H1 (cell line): ENCODE results near the gene STEAP2. TPM values are rescaled to one million over a fixed set of nuclear protein-coding genes. Genes with fewer than 3 reads are reported as not detected.

Source experiments
- CTCF ChIA-PET: fragments of 300-600 bp; sonication (Branson Sonifier 250); formaldehyde crosslinking; loops from one replicate; lab custom pipeline; 2021; ENCODE audit not compliant: partially characterized antibody; lab: Charles Lee
- POLR2A ChIA-PET: fragments of 300-600 bp; sonication (Branson Sonifier 250); formaldehyde crosslinking; loops from one replicate; lab custom pipeline; 2021; ENCODE audit warnings: inconsistent platforms; ENCODE audit not compliant: partially characterized antibody; lab: Charles Lee
- DNase-seq, 2 experiments: peaks; one replicate each; pipeline versions ENCODE4 v3.0.0 to v3.0.0-alpha.2; 2010 to 2022; ENCODE audit warnings: low spot score in 2 of 2, low read depth in 1 of 2, mixed read lengths in 1 of 2
- FAIRE-seq: peaks from 2 replicates; lab custom pipeline; 2011; peaks lifted over from hg19 to GRCh38; lab: Jason Lieb, UNC
- H2AFZ ChIP-seq: 2 replicates; pipeline ENCODE4 v1.8.1; 2012; ENCODE audit warnings: low read length, inconsistent platforms
- H2AK5ac ChIP-seq: 2 replicates; pipeline ENCODE4 v1.6.1; 2013; ENCODE audit warnings: low read depth, low read length
- H2BK120ac ChIP-seq: replicated peaks from 2 replicates; pipeline ENCODE3; 2013; ENCODE audit warnings: low read depth, low read length, inconsistent platforms
- H2BK12ac ChIP-seq: 2 replicates; pipeline ENCODE4 v1.6.1; 2013; ENCODE audit warnings: low read depth, low read length
- H2BK15ac ChIP-seq: 2 replicates; pipeline ENCODE4 v1.6.1; 2013; ENCODE audit warnings: low read length
- H2BK20ac ChIP-seq: 2 replicates; pipeline ENCODE4 v1.6.1; 2013; ENCODE audit warnings: low read length
- H2BK5ac ChIP-seq: 2 replicates; pipeline ENCODE4 v1.6.1; 2013; ENCODE audit warnings: low read depth, low read length
- H3K14ac ChIP-seq: 2 replicates; pipeline ENCODE4 v1.6.1; 2013; ENCODE audit warnings: inconsistent platforms; ENCODE audit not compliant: insufficient read length
- H3K18ac ChIP-seq: 2 replicates; pipeline ENCODE4 v1.6.1; 2013; ENCODE audit warnings: low read length; ENCODE audit errors: extremely low read depth
- H3K23ac ChIP-seq: 2 replicates; pipeline ENCODE4 v1.6.1; 2013; ENCODE audit warnings: inconsistent platforms; ENCODE audit not compliant: insufficient read length
- H3K23me2 ChIP-seq: 2 replicates; pipeline ENCODE4 v1.6.1; 2013; ENCODE audit warnings: low read depth, low read length
- H3K27ac ChIP-seq: 2 replicates; pipeline ENCODE4 v1.6.1; 2011; ENCODE audit warnings: low read depth, low read length, inconsistent platforms
- H3K27me3 ChIP-seq, 4 experiments: replicated peaks in 1 of 4; 1 replicate in 1 of 4; 2 replicates in 3 of 4; pipeline versions ENCODE4 v1.6.1 to v1.8.1; 2011 to 2013; ENCODE audit warnings: low read length in 3 of 4, mild to moderate bottlenecking in 3 of 4, inconsistent platforms in 2 of 4, mixed read lengths in 2 of 4, moderate library complexity in 1 of 4; ENCODE audit not compliant: control insufficient read depth in 3 of 4, insufficient read depth in 3 of 4; ENCODE audit errors: extremely low read depth in 1 of 4
- H3K36me3 ChIP-seq, 4 experiments: 2 replicates each; pipeline versions ENCODE4 v1.6.1 to v1.8.1; 2011 to 2013; ENCODE audit warnings: mild to moderate bottlenecking in 4 of 4, low read length in 3 of 4, moderate library complexity in 2 of 4, control low read depth in 1 of 4, inconsistent platforms in 1 of 4; ENCODE audit not compliant: insufficient read depth in 4 of 4, control insufficient read depth in 2 of 4
- H3K4ac ChIP-seq: replicated peaks from 2 replicates; pipeline ENCODE3; 2013; ENCODE audit warnings: low read length, low read depth, mixed read lengths, inconsistent platforms; ENCODE audit not compliant: insufficient read length
- H3K4me1 ChIP-seq, 4 experiments: replicated peaks in 1 of 4; 1 replicate in 1 of 4; 2 replicates in 3 of 4; pipeline versions ENCODE4 v1.6.1 to v1.8.1; 2011 to 2013; ENCODE audit warnings: low read length in 3 of 4, inconsistent platforms in 2 of 4, mixed read lengths in 1 of 4; ENCODE audit not compliant: insufficient read depth in 4 of 4, control insufficient read depth in 3 of 4
- H3K4me2 ChIP-seq, 2 experiments: 2 replicates each; pipeline versions ENCODE4 v1.6.1 to v1.8.1; 2011 to 2013; ENCODE audit warnings: low read depth in 2 of 2, low read length in 2 of 2, control low read depth in 1 of 2, inconsistent platforms in 1 of 2, mild to moderate bottlenecking in 1 of 2; ENCODE audit not compliant: insufficient read depth in 1 of 2
- H3K4me3 ChIP-seq, 4 experiments: fragments of 200-600, 300-600 bp in 1 of 4; sonication (generic), shearing (Covaris generic), sonication (Bioruptor Twin) in 1 of 4; 2 replicates each; pipeline versions ENCODE4 v1.5.1 to v1.8.1; 2011 to 2016; ENCODE audit warnings: low read length in 4 of 4, low read depth in 3 of 4, control low read depth in 2 of 4, inconsistent platforms in 2 of 4, mild to moderate bottlenecking in 2 of 4, mixed read lengths in 1 of 4, moderate library complexity in 1 of 4; ENCODE audit not compliant: insufficient read depth in 2 of 4; ENCODE audit errors: extremely low read depth in 1 of 4
- H3K56ac ChIP-seq: replicated peaks from 2 replicates; pipeline ENCODE3; 2013; ENCODE audit warnings: low read depth, mild to moderate bottlenecking, mixed read lengths, low read length, inconsistent platforms; ENCODE audit not compliant: insufficient read length
- H3K79me1 ChIP-seq: 2 replicates; pipeline ENCODE4 v1.6.1; 2013; ENCODE audit warnings: low read depth, low read length, control low read depth
- H3K79me2 ChIP-seq, 2 experiments: 2 replicates each; pipeline versions ENCODE4 v1.6.1 to v1.8.1; 2012 to 2013; ENCODE audit warnings: low read length in 2 of 2, mild to moderate bottlenecking in 2 of 2, inconsistent platforms in 1 of 2; ENCODE audit not compliant: insufficient read depth in 2 of 2, control insufficient read depth in 1 of 2
- H3K9ac ChIP-seq, 4 experiments: replicated peaks in 1 of 4; 1 replicate in 1 of 4; 2 replicates in 3 of 4; pipeline versions ENCODE4 v1.6.1 to v1.8.1; 2011 to 2013; ENCODE audit warnings: low read depth in 3 of 4, low read length in 3 of 4, control low read depth in 2 of 4, mild to moderate bottlenecking in 2 of 4, moderate library complexity in 2 of 4, inconsistent platforms in 1 of 4; ENCODE audit errors: extremely low read depth in 1 of 4
- H3K9me3 ChIP-seq, 2 experiments: 2 replicates each; pipeline versions ENCODE4 v1.6.1 to v1.8.1; 2012 to 2013; ENCODE audit warnings: mild to moderate bottlenecking in 2 of 2, moderate library complexity in 2 of 2, control low read depth in 1 of 2, inconsistent platforms in 1 of 2, low read depth in 1 of 2, low read length in 1 of 2, mixed read lengths in 1 of 2; ENCODE audit not compliant: insufficient read depth in 2 of 2
- H4K20me1 ChIP-seq, 2 experiments: replicated peaks in 1 of 2; 2 replicates each; pipeline versions ENCODE3 to v1.8.1; 2011 to 2013; ENCODE audit warnings: inconsistent platforms in 2 of 2, low read length in 2 of 2, mild to moderate bottlenecking in 1 of 2; ENCODE audit not compliant: insufficient read depth in 2 of 2, control insufficient read depth in 1 of 2
- H4K5ac ChIP-seq: 2 replicates; pipeline ENCODE4 v1.6.1; 2013; ENCODE audit warnings: low read length, low read depth, mixed read lengths, inconsistent platforms; ENCODE audit not compliant: insufficient read length
- H4K8ac ChIP-seq: 2 replicates; pipeline ENCODE4 v1.8.0; 2013; ENCODE audit warnings: mild to moderate bottlenecking, moderate library complexity, low read length, inconsistent platforms; ENCODE audit not compliant: insufficient read depth; ENCODE audit errors: extremely low read depth
- H4K91ac ChIP-seq: replicated peaks from 2 replicates; pipeline ENCODE3; 2013; ENCODE audit warnings: low read length, mixed read lengths, inconsistent platforms; ENCODE audit not compliant: insufficient read length
- ATF2 ChIP-seq: IDR thresholded peaks from 2 replicates; pipeline ENCODE4 v1.6.1; 2012; ENCODE audit warnings: low read length, inconsistent platforms
- ATF3 ChIP-seq: IDR thresholded peaks from 2 replicates; pipeline ENCODE4 v1.6.1; 2011; ENCODE audit warnings: low read depth, mild to moderate bottlenecking, low read length; ENCODE audit not compliant: insufficient read depth
- CBX8 ChIP-seq: fragments of 300-800, 300-1000 bp; sonication (generic); IDR thresholded peaks from 2 replicates; pipeline ENCODE4 v1.7.1; 2016; ENCODE audit warnings: low read depth, low read length, borderline replicate concordance
- EZH2 ChIP-seq: fragments of 200-600 bp; sonication (generic); IDR thresholded peaks from 2 replicates; pipeline ENCODE4 v1.7.1; 2012; ENCODE audit warnings: low read depth, mild to moderate bottlenecking, moderate library complexity, low read length, inconsistent platforms; ENCODE audit not compliant: severe bottlenecking
- JUN ChIP-seq: IDR thresholded peaks from 2 replicates; pipeline ENCODE4 v1.6.1; 2011; ENCODE audit warnings: low read depth, mild to moderate bottlenecking, improper control_type of control experiment, low read length
- KDM1A ChIP-seq: fragments of 200-600, 300-600 bp; sonication (generic); IDR thresholded peaks from 2 replicates; pipeline ENCODE4 v1.7.1; 2016; ENCODE audit warnings: mild to moderate bottlenecking, low read length, borderline replicate concordance
- POLR2A ChIP-seq, 2 experiments: IDR thresholded peaks; 1 replicate in 1 of 2; 2 replicates in 1 of 2; pipeline ENCODE4 v1.6.1; 2011; ENCODE audit warnings: low read depth in 2 of 2, low read length in 2 of 2, mild to moderate bottlenecking in 2 of 2; ENCODE audit errors: control extremely low read depth in 1 of 2
- POU5F1 ChIP-seq: IDR thresholded peaks from 2 replicates; pipeline ENCODE4 v1.6.1; 2011; ENCODE audit warnings: low read depth, mild to moderate bottlenecking, low read length, moderate library complexity
- RBBP5 ChIP-seq: IDR thresholded peaks from 2 replicates; pipeline ENCODE4 v1.7.1; 2012; ENCODE audit warnings: low read depth, mild to moderate bottlenecking, inconsistent platforms, low read length, moderate library complexity, borderline replicate concordance
- SIRT6 ChIP-seq: IDR thresholded peaks from one replicate; pipeline ENCODE4 v1.7.1; 2012; ENCODE audit warnings: low read length, inconsistent platforms
- WGBS, 2 experiments: shearing (Covaris generic) in 1 of 2; methylation state at CpG; one replicate each; pipeline versions ENCODE4 v1.1.6 to v1.1.7; 2013 to 2015; ENCODE audit warnings: low lambda C conversion rate in 2 of 2, mixed read lengths in 2 of 2, inconsistent platforms in 1 of 2, low coverage in 1 of 2, missing lambda C conversion rate in 1 of 2; ENCODE audit not compliant: insufficient replicate concordance in 2 of 2, insufficient coverage in 1 of 2, insufficient read length in 1 of 2; ENCODE audit errors: extremely low coverage in 1 of 2, missing lambda C conversion rate in 1 of 2; 5-methylcytosine and 5-hydroxymethylcytosine counted together
- polyA plus RNA-seq, 7 experiments: library from polyadenylated mRNA; depleted of rRNA in 3 of 7; stranded (reverse) in 5 of 7; unstranded in 2 of 7; fragments of >200 nt in 5 of 7; fragments of 200-250 nt in 2 of 7; gene quantifications; 1 replicate in 5 of 7; 2 replicates in 1 of 7; 4 replicates in 1 of 7; pipeline versions ENCODE4 v1.2.1 to v1.2.3, GENCODE V29; 2011 to 2013; ENCODE audit warnings: missing spikeins in 2 of 7, mixed read lengths in 2 of 7
- total RNA-seq: library from RNA; stranded (reverse); fragmentation: NEBNext Ultra II Directional; extraction: Animal tissue kit (Norgen Biotek cat#: 25700); gene quantifications from 2 replicates; pipeline ENCODE4 v1.2.1, GENCODE V29; 2021

STEAP2 gene
- total and polyA plus RNA-seq, 2 of the 8 experiments (the other 6 are each of a cell fraction or from before 2014, with no cell fraction given): 13.4 to 18.4 TPM

GRCh38 chr7:90210475-90210874, 1.1 kb upstream of the STEAP2 start:
- no peak for FAIRE-seq
- TF ChIP-seq SIRT6 (no peak), CBX8 (no peak), POU5F1 (no peak), JUN (no peak), ATF2 (no peak), ATF3 (no peak), EZH2 (no peak), POLR2A (IDR thresholded peaks at IDR 0.05; ENCODE audit: control extremely low read depth in 1 of 2, low read depth in 2 of 2, low read length in 2 of 2) (no peak), RBBP5 (no peak), KDM1A (no peak)

More at GRCh38 chr7:90210475-90210874, 1.1 kb upstream of the STEAP2 start:
- H3K23ac ChIP-seq: no peak overlapping the region
- ChIA-PET POLR2A (interaction anchor here (1.1 to 5.4 kb wide), 4 partner anchors 14 to 239 kb away, joined by 3 to 48 read pairs (median 6); no protein-coding TSS in a partner anchor), CTCF (interaction anchor here (0.6 to 1.5 kb wide), 4 partner anchors 13 to 266 kb away, joined by 3 to 6 read pairs (median 3); no protein-coding TSS in a partner anchor)
- peaks cover 13% of the 10 kb centered on the region for H3K23me2 ChIP-seq
- H3K79me2 ChIP-seq: peaks cover 0 to 33% of the 10 kb centered on the region in 2 experiments; a peak in 3 of 4 replicates
- no peaks in the 10 kb centered on the region for H3K9me3 ChIP-seq
- no peaks in the 10 kb centered on the region for H3K27me3 ChIP-seq
- H2BK120ac ChIP-seq: no peak overlapping the region
- no peaks in the 10 kb centered on the region for H3K79me1 ChIP-seq
- no peak overlapping the region for H2BK15ac ChIP-seq
- no peak overlapping the region for H2BK12ac ChIP-seq
- no peak overlapping the region for H2AK5ac ChIP-seq
- H2BK20ac ChIP-seq: no peak overlapping the region
- H4K91ac ChIP-seq: no peak overlapping the region
- peak overlapping the region; percentile 83; the same call in 1 of the 2 replicates for H2AFZ ChIP-seq
- H3K14ac ChIP-seq: no peak overlapping the region
- no peak overlapping the region for H2BK5ac ChIP-seq
- no peaks in the 10 kb centered on the region for H3K36me3 ChIP-seq
- no peak for DNase-seq
- H4K8ac ChIP-seq: no peak overlapping the region
- H3K4ac ChIP-seq: no peak overlapping the region
- peak overlapping the region; percentile 80 to 98 (median 88); a peak in 7 of 8 replicates for H3K4me3 ChIP-seq
- no peaks in the 10 kb centered on the region for H4K20me1 ChIP-seq
- H3K9ac ChIP-seq: no peak overlapping the region; a peak in 2 of 7 replicates
- no peak overlapping the region for H4K5ac ChIP-seq
- no peak overlapping the region for H3K27ac ChIP-seq
- H3K4me2 ChIP-seq: peak overlapping the region; percentile 97 to 98
- 40% methylated on average over 5 of the region's 5 CpGs; no CpG with 5 or more reads in 1 of the 2 experiments for WGBS, 2 experiments
- H3K4me1 ChIP-seq: peaks cover 2 to 10% (median 8%) of the 10 kb centered on the region in 4 experiments; a peak in 6 of 7 replicates
- no peak overlapping the region for H3K56ac ChIP-seq
- no peak overlapping the region for H3K18ac ChIP-seq
